Suprapubic skin (tissue), 4 donors: ENCODE measurements around the gene FAM217B. TPM values are rescaled to one million over a fixed set of nuclear protein-coding genes. Genes with fewer than 3 reads are reported as not detected.

Experiments
- DNase-seq, 2 donors: peaks; one replicate each; pipeline ENCODE4 v3.0.0-alpha.2; 2019; ENCODE audit warnings: low spot score in 2 of 2
- H3K27ac ChIP-seq: fragments of 200-600 bp; sonication (generic); one replicate; pipeline ENCODE4 v1.5.1; 2019
- H3K27me3 ChIP-seq: fragments of 200-600 bp; sonication (generic); one replicate; pipeline ENCODE4 v1.5.1; 2019
- H3K36me3 ChIP-seq: fragments of 200-600 bp; sonication (generic); one replicate; pipeline ENCODE4 v1.5.1; 2019
- H3K4me1 ChIP-seq: fragments of 200-600 bp; sonication (generic); one replicate; pipeline ENCODE4 v1.5.1; 2019
- H3K4me3 ChIP-seq: fragments of 200-600 bp; sonication (generic); one replicate; pipeline ENCODE4 v1.5.1; 2019; ENCODE audit warnings: mild to moderate bottlenecking
- H3K9me3 ChIP-seq: fragments of 200-600 bp; sonication (generic); one replicate; pipeline ENCODE4 v1.5.1; 2019
- CTCF ChIP-seq, 2 donors: fragments of 200-600 bp in 1 of 2; fragments of 450-650 bp in 1 of 2; sonication (generic) in 1 of 2; IDR thresholded peaks; one replicate each; pipeline ENCODE4 v1.5.1; 2016 to 2019; ENCODE audit warnings: antibody characterized with exemption in 2 of 2, mild to moderate bottlenecking in 1 of 2, moderate library complexity in 1 of 2
- EP300 ChIP-seq: sonication (generic); formaldehyde crosslinking; IDR thresholded peaks from one replicate; pipeline ENCODE4 v1.6.1; 2017; ENCODE audit warnings: antibody characterized with exemption
- POLR2A ChIP-seq, 2 donors: fragments of 450-650 bp; IDR thresholded peaks; one replicate each; pipeline ENCODE4 v1.6.1; 2017; ENCODE audit warnings: antibody characterized with exemption in 2 of 2, mild to moderate bottlenecking in 2 of 2, moderate library complexity in 2 of 2
- POLR2AphosphoS5 ChIP-seq, 3 donors: sonication (generic); formaldehyde crosslinking; IDR thresholded peaks; one replicate each; pipeline ENCODE4 v1.6.1; 2017; ENCODE audit warnings: antibody characterized with exemption in 3 of 3
- WGBS: methylation state at CpG from one replicate; pipeline ENCODE4 v1.1.5; 2018; 5-methylcytosine and 5-hydroxymethylcytosine counted together
- total RNA-seq, 4 donors: library from RNA; depleted of rRNA; stranded (reverse); fragments of >200 nt; gene quantifications; one replicate each; pipeline ENCODE4 v1.1.0, GENCODE V29; 2016

Gene FAM217B
- total RNA-seq, 4 donors from 2014 or later: 2.8 to 12.9 (median 6.0) TPM

- H3K27ac ChIP-seq: no peak overlapping the region
- H3K4me3 ChIP-seq: no peak overlapping the region
- H3K36me3 ChIP-seq: no peaks in the 10 kb centered on the region
- no peak for DNase-seq
- peaks cover 8% of the 10 kb centered on the region for H3K4me1 ChIP-seq
- no peaks in the 10 kb centered on the region for H3K9me3 ChIP-seq
- no peaks in the 10 kb centered on the region for H3K27me3 ChIP-seq
- WGBS: 84% methylated on average over 4 of the region's 4 CpGs
- TF ChIP-seq CTCF (IDR thresholded peaks at IDR 0.05): no peak
- TF ChIP-seq EP300: no peak
- no peak for TF ChIP-seq POLR2A (IDR thresholded peaks at IDR 0.05)
- TF ChIP-seq POLR2AphosphoS5 (IDR thresholded peaks at IDR 0.05): no peak
These were observed 18.4 kb downstream of the FAM217B start for GRCh38 chr20:59958626-59959025.

GRCh38 chr20:59961423-59961822 is 21.2 kb downstream of the FAM217B start:
- Histone ChIP-seq H3K27ac (peak overlapping the region; percentile 28), H3K9me3 (no peaks in the 10 kb centered on the region), H3K4me3 (no peak overlapping the region), H3K4me1 (peaks cover 8% of the 10 kb centered on the region), H3K36me3 (no peaks in the 10 kb centered on the region), H3K27me3 (no peaks in the 10 kb centered on the region)
- TF ChIP-seq EP300 (no peak), CTCF (IDR thresholded peaks at IDR 0.05) (no peak), POLR2AphosphoS5 (IDR thresholded peaks at IDR 0.05) (no peak), POLR2A (IDR thresholded peaks at IDR 0.05) (no peak)
- no peak for DNase-seq
- WGBS: 54% methylated on average over 2 of the region's 2 CpGs

- Histone ChIP-seq H3K27me3 (no peaks in the 10 kb centered on the region), H3K36me3 (no peaks in the 10 kb centered on the region), H3K4me1 (peaks cover 8% of the 10 kb centered on the region), H3K4me3 (no peak overlapping the region), H3K9me3 (no peaks in the 10 kb centered on the region), H3K27ac (peak overlapping the region; percentile 28)
- no peak for DNase-seq
- 88% methylated on average over 6 of the region's 6 CpGs for WGBS
- no peak for TF ChIP-seq POLR2A (IDR thresholded peaks at IDR 0.05)
- TF ChIP-seq CTCF (IDR thresholded peaks at IDR 0.05): no peak
- no peak for TF ChIP-seq EP300
These were observed 22.0 kb downstream of the FAM217B start for GRCh38 chr20:59962155-59962554.

GRCh38 chr20:59966428-59966827 is 26.2 kb downstream of the FAM217B start:
- TF ChIP-seq POLR2AphosphoS5 (IDR thresholded peaks at IDR 0.05) (no peak), POLR2A (IDR thresholded peaks at IDR 0.05) (no peak), EP300 (no peak), CTCF (IDR thresholded peaks at IDR 0.05) (no peak)
- no peak for DNase-seq
- Histone ChIP-seq H3K36me3 (no peaks in the 10 kb centered on the region), H3K27ac (no peak overlapping the region), H3K4me1 (no peaks in the 10 kb centered on the region), H3K9me3 (no peaks in the 10 kb centered on the region), H3K4me3 (no peak overlapping the region), H3K27me3 (no peaks in the 10 kb centered on the region)
- whole genome bisulfite sequencing: 82% methylated on average over 3 of the region's 3 CpGs

GRCh38 chr20:59971428-59971827 is 31.2 kb downstream of the FAM217B start:
- H3K27ac ChIP-seq: peak overlapping the region; percentile 60

More at GRCh38 chr20:59971428-59971827, 31.2 kb downstream of the FAM217B start:
- 72% methylated on average over 1 of the region's 1 CpG for WGBS
- Histone ChIP-seq H3K4me1 (no peaks in the 10 kb centered on the region), H3K36me3 (no peaks in the 10 kb centered on the region), H3K4me3 (no peak overlapping the region), H3K27me3 (no peaks in the 10 kb centered on the region), H3K9me3 (no peaks in the 10 kb centered on the region)
- TF ChIP-seq POLR2AphosphoS5 (IDR thresholded peaks at IDR 0.05) (no peak), POLR2A (IDR thresholded peaks at IDR 0.05) (no peak), CTCF (IDR thresholded peaks at IDR 0.05) (no peak), EP300 (no peak)
- DNase-seq: no peak
